ENCODE results near the gene JPH3.

DNA sequence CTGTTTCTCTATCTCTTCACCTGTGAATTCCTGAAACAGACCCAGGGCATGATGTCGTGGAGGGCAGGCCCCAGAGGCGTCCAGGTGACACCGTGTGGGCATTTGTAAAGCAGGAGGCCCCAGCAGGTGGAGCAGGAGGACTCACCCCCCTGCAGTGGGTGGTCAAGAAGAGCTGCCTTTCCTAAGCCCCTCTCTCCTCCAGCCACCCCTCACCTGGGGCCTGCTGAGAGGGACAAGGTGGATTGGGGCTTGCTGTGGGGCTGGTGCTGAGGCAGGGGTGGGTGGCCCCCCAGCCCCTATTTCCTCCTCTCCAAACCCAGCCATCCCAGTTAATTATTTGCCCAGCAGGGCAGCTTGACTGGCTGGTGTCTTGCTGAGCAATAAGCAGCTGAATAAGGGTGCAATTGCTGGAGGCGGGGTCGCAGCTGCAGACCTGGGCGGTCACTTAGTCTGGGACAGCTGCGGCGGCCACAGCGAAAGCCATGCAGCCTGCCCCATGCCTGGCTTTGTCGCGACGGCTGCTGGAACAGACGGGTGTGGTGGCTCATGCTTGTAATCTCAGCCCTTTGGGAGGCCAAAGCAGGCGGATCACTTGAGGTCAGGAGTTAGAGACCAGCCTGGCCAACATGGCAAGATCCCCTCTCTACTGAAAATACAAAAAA is 56.4 kb downstream of the JPH3 start:
- TF ChIP-seq POLR2A (IDR thresholded peaks at IDR 0.05; ENCODE audit: low read length) (no peak), GATA1 (IDR thresholded peaks at IDR 0.05; ENCODE audit: low read depth, low read length) (no peak)
